Activated CD4-positive, alpha-beta T cell treated with anti-CD3 and anti-CD28 coated beads for 48 hours (primary cell): ENCODE data around the gene FOXR1.

Experiments used
- DNase-seq: peaks from one replicate; pipeline ENCODE4 v3.0.0-alpha.2; 2020

FOXR1 gene

DNA sequence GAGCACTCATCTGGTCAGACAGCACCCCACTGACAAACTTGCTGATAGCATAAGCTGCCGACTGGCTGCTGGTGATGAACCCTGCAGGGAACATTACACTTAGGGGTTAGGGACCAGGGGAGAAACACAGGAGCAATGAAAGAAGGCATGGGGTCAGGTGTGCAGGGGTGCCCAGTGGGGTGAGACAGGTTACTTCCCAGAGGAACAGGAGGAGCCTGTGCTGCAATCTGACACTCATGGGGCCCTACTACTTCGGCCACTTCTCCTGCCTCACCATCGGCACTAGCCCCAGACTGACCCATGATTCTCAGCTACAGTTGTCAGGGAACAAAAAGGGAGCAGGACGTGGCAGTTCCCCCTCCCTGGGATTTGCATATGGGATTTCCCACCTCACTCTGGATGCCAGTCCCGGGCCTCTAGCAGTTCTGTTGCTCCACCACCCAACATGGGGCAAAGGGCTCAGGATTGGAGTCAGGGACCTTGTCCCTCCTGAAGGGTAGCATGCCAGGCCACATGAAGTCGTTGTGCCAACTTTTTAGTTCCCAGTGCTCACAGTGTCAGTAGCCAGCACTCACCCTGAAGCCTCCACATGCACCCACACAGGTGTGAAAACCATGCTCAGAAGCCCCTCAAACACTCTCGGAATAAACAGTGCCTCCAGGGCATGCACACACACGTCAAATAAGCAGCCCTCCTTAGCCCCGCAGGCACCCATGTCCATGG is 56.9 kb downstream of the FOXR1 start:
- no peak for DNase-seq

DNA sequence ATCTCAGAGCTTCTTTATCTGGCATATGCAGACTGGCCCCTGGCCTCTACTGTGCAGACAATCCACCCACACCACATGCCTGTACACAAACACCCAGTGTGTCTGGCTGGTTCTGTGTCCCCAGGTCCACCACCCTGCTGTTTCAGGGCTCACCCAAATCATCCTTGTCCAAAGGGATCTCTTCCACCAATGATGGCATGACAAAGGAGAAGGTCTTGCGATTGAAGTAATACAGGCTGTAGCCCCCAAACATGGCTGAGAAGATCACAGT is 57.4 kb downstream of the FOXR1 start:
- no peak for DNase-seq

DNA sequence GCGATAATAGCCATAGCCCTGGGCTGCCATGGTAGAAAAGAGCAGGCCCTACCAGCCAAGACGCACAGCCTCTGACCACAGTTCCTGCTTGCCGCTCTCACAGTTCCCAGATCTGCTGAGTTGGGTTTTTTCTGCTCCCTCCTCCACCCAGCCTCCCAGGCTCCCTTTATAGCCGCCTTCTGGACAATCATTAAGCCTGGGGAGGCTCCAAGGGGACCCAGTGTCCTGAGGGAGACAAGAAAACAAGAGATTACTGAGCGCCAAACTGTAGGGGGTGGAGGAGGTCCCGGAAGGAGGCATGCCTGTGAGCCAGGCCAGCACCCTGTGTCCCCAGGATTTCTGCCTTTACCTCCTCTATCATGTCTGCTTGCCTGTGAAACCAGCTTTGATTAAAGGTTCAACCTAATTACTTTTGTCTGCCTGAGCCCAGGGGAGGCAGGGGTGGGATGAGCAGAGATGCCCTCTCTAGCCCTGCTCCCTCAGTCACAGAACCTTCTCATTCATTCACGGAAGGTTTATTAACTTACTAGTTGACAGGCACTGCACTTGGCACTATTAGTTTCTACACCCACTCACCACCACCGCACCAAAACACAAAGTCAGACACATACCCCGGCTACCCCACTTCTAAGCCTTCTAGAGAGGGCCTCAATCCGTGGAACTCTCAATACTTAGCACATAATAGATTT is 57.9 kb downstream of the FOXR1 start:
- DNase-seq = peak; percentile 66

DNA sequence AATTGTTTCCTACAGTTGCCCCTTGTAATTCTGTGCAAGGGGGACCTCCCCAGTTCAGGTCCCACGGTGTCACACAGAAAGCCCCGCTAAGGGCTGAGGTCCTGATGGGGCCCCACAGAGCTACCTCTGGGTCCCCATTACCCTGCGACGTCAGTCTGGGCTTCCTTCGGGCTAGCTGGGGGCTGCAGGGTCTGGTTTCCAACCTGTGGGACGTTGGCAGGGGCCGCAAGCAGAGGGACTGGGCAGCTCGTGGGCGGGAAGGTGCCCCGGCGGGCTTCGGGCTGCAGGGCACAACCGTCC is 58.4 kb downstream of the FOXR1 start:
- no peak for DNase-seq

DNA sequence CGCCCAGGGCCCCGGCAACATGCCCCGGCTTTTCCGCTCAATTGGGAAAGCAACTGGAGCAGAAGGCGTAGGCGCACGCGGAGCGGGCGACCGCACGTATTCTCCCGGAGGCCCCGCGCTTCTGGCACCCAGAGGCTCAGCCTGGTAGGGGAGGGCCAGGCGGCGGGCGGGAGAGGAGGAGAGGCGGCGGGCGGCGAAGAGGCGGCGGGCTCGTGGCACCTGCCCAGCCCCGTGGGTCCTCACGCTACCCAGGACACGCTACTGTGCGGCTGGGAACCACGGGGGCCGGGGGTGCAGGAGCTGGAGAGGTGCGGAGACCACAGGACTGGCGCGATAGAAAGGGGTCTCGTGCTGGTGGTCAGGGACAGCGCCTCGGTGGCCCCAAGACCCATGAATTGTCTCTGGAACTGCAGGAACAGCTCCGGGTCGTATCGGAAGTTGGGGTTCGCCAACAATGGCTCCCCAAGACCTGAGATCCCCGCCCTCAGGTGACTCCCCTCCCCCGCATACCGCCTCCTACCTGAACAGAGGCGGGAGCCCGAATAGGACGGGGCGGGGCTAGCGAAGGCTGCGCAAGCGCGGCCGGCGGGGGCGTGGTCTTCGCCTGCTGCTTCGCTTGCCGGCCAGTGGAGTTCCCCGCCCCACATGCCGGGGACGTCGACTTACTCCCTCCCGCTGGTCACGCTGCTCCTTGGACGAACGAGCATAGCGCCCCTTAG is 58.9 kb downstream of the FOXR1 start, which contains the start of gene SLC37A4:
Gene SLC37A4, minus strand, starts transcription at position 549 of the 719 bp plus-strand sequence.
- peak; percentile 99 for DNase-seq
